Ovary (tissue), 9 donors: ENCODE data around the gene ACER2. TPM values are rescaled to one million over a fixed set of nuclear protein-coding genes. Genes with fewer than 3 reads are reported as not detected.

Experiments
- DNase-seq, 5 donors: peaks; one replicate each; pipeline ENCODE4 v3.0.0-alpha.2; 2019 to 2020
- H3K27ac ChIP-seq, 2 donors: fragments of 200-600 bp; one replicate each; pipeline versions ENCODE4 v1.5.1 to v1.8.0; 2019 to 2022
- H3K27me3 ChIP-seq: fragments of 200-600 bp; one replicate; pipeline ENCODE4 v1.8.0; 2022
- H3K36me3 ChIP-seq: fragments of 200-600 bp; sonication (generic); one replicate; pipeline ENCODE4 v1.5.1; 2019
- H3K4me1 ChIP-seq: one replicate; pipeline ENCODE4 v1.8.1; 2013; ENCODE audit warnings: mild to moderate bottlenecking, moderate library complexity; ENCODE audit not compliant: insufficient read depth
- H3K4me3 ChIP-seq: fragments of 200-600 bp; sonication (generic); one replicate; pipeline ENCODE4 v1.5.1; 2017
- H3K9me3 ChIP-seq, 2 donors: fragments of 200-600 bp in 1 of 2; sonication (generic) in 1 of 2; one replicate each; pipeline versions ENCODE4 v1.5.1 to v1.8.1; 2013 to 2019; ENCODE audit warnings: mild to moderate bottlenecking in 1 of 2, moderate library complexity in 1 of 2
- CTCF ChIP-seq, 3 donors: fragments of 450-650 bp in 2 of 3; fragments of 200-600 bp in 1 of 3; IDR thresholded peaks; one replicate each; pipeline versions ENCODE4 v1.5.1 to v1.8.0; 2016 to 2022; ENCODE audit warnings: antibody characterized with exemption in 3 of 3, mild to moderate bottlenecking in 1 of 3
- EP300 ChIP-seq: sonication (generic); formaldehyde crosslinking; IDR thresholded peaks from one replicate; pipeline ENCODE4 v1.6.1; 2017; ENCODE audit warnings: antibody characterized with exemption
- POLR2A ChIP-seq: fragments of 450-650 bp; IDR thresholded peaks from one replicate; pipeline ENCODE4 v1.6.1; 2017; ENCODE audit warnings: antibody characterized with exemption, mild to moderate bottlenecking, moderate library complexity
- intact Hi-C, 4 donors: fragments of 100-400 bp; cut with DNase I; formaldehyde crosslinking; loops; one replicate each; pipeline versions ENCODE4 v1.11.0 to v1.15.1; 2022 to 2023
- polyA plus RNA-seq, 2 donors: library from polyadenylated mRNA; stranded (reverse); fragments of 200-250 nt in 1 of 2; fragments of 350-450 nt in 1 of 2; fragmentation: Illumina TruSeq in 1 of 2; extraction: RNeasy Lipid Tissue Mini Kit (QIAGEN cat#74804) in 1 of 2; gene quantifications; one replicate each; pipeline ENCODE4 v1.2.3, GENCODE V29; 2013 to 2014
- total RNA-seq, 7 donors: library from RNA; depleted of rRNA in 2 of 7; stranded (reverse); fragments of >200 nt in 2 of 7; fragmentation: NEBNext Ultra II Directional in 3 of 7; extraction: Animal tissue kit (Norgen Biotek cat#: 25700) in 3 of 7; gene quantifications; one replicate each; pipeline versions ENCODE4 v1.1.0 to v1.2.4, GENCODE V29; 2016 to 2023
- donor health status: DM: no; HTN: no; CAD: no; lungs with moderate emphysema.
- donor health status: DM: no; HTN: no; CAD: no.
- donor health status: Bipolar disorder and iron deficiency.
- donor health status: DM: yes; HTN: yes; CAD: no.
- donor health status: DM: no; HTN: no; CAD: no.
- donor health status: DM: yes; HTN: yes; CAD: no.

ACER2 gene
- total and polyA plus RNA-seq, 9 donors, result 0.80 to 10.0 (median 3.0) TPM

GRCh38 chr9:19498015-19498414, 89.2 kb downstream of the ACER2 start:
- H3K9me3 ChIP-seq, result no peaks in the 10 kb centered on the region
- no peak overlapping the region for H3K27ac ChIP-seq
- no peaks in the 10 kb centered on the region for H3K27me3 ChIP-seq
- H3K4me3 ChIP-seq, result no peak overlapping the region
- no peak for DNase-seq
- intact Hi-C loops, result loop anchor here in 1 of 4 donors (10.0 kb wide), 1 partner anchor 427 kb away; no protein-coding TSS in a partner anchor
- no peak for TF ChIP-seq CTCF (IDR thresholded peaks at IDR 0.05)
- no peak for TF ChIP-seq EP300
- TF ChIP-seq POLR2A, result no peak
- no peaks in the 10 kb centered on the region for H3K36me3 ChIP-seq
- H3K4me1 ChIP-seq, result peaks cover 2% of the 10 kb centered on the region

Other genes with a start within 250 kb of the ACER2 start
- gene DENND4C, start 178.3 kb upstream of the ACER2 start, total RNA-seq, result 10 to 100 TPM; 52.6 to 83.9 (median 60.5) TPM
- 10 to 100 TPM; 18.7 to 26.5 TPM for gene DENND4C, start 178.3 kb upstream of the ACER2 start, polyA plus RNA-seq
- 1,000 to 10,000 TPM; 3,333 to 5,661 (median 4,392) TPM for gene RPS6, start 28.8 kb upstream of the ACER2 start, total RNA-seq
- gene RPS6, start 28.8 kb upstream of the ACER2 start, polyA plus RNA-seq, result 1,000 to 10,000 TPM; 4,640 to 5,843 TPM